IPS DF 4.7 (cell line): ENCODE measurements around the gene PIK3AP1.
A peak's percentile ranks its signal among the peaks of the same experiment; 100 is the strongest.
"Not testable (repeated sequence)": the region's sequence is repeated elsewhere in the genome, so short reads cannot be mapped to it uniquely, and the experiment has no call there.

Source experiments
- DNase-seq: peaks from one replicate; pipeline ENCODE4 v3.0.0-alpha.2; 2013; ENCODE audit warnings: low spot score; ENCODE audit errors: extremely low read depth

PIK3AP1 gene

DNA sequence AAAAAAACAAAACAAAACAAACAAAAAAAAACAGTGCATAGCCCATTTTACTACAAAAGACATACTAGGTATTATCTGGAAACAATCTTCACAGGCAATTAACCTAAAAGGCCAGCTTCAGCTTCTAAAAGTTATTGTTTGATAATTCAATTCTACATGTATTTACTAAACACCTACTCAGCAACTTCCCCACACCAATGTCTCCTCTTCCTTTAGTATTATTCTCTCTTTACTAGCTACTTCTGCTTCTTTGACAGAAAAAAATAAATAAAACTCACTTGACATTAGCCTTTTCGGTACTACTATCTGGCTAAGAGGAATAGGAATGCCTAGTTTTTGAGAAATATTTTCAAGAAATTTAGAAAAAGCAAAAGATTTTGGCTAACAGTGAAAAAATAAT, 136.3 kb downstream of the PIK3AP1 start:
- no peak for DNase-seq

DNA sequence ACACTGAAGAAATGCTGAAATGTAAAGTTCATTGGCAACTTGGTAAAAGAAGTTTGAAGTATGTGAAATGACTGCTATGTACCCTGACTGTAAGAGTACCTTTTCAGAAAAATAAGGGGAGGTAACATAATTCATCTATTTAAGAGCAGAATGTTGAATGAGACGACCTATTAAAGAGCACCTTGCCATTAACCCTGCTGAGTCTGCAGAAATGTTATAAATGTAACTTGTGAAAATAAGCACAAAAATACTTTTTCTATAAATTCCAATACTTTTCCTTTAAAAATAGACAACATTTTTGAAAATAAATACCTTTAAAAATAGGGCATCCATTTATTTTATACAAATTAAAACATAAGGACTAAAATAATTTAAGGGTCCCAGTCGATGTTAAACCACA, 141.2 kb downstream of the PIK3AP1 start:
- DNase-seq = no peak

DNA sequence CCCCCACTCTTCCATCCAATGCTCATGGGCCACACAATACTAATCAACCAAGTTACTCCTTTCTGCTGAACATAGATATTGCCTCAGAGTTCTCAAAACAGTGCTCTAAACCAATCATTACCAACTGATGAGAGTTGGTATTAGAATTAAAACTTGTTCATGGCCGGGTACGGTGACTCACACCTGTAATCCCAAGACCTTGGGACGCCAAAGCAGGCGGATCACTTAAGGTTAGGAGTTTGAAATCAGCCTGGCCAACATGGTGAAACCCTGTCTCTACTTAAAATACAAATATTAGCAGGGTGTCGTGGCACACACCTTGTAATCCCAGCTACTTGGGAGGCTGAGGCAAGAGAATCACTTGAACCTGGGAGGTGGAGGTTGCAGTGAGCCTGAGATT, 141.7 kb downstream of the PIK3AP1 start:
- no peak for DNase-seq

DNA sequence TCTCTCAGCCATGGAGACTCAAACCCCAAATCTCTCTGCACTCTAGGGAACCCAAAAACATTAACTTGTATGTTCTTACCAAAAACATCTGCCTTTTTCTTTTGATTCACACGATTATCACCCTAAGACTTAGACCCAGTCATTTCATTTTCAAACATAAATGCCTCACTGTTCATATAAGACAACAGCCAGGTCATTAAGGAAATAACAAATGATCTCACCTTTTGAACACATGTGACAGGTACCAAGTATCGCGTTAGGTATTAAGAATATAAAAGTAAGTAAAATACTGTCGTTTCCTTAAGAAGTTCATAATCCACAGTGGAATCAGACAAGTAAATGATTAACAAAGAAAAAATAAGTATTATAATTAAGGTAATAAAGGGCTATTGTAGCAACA, 142.3 kb downstream of the PIK3AP1 start:
- no peak for DNase-seq

DNA sequence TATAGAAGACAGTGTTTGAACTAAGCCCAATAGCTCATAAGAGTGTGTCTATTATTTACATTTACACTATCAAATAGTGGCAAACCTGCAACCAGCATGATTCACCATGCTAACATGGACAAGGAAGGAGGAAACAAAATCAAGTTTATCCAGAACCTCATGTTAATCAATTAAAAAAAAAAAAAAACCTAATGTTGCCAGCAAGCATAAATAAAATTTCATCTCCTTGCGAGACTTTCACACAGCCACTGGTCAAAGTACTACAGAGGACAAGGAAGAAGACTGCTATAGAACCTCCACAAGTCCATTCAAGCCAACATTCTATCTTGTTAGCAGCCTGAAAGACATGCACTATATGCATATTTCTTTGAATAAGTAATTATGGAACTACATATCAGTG, 143.2 kb downstream of the PIK3AP1 start:
- no peak for DNase-seq

DNA sequence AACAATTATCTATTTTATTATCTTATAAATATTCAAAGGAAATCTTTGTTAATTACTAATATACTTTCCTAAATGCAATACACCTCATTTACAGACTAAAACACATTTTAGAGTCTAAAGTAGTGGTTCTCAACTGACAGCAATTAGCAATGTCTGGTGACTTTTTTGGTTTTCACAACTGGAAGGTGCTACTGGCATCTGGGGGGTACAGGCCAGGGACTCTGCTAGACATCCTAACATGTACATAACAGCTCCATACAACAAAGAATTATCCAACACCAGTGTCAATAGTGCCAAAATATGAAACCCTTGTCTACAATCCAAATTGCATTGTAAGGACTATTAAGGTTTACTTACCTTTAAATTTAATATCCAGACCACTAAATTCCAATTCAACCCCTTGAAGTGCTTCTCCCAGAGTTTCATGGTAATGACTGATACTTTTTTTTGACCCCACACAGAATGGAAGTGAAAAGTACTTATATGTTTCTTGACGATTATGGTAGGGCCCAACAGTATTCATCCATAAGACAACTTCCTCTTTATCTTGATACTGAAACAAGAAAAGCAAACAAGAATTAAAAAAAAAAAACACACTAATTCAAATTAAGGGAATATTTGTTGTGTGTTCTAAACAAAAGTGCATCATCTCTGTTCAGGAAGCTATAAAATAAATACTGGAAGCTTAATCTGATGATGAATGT, 143.9 kb downstream of the PIK3AP1 start:
- no peak for DNase-seq

DNA sequence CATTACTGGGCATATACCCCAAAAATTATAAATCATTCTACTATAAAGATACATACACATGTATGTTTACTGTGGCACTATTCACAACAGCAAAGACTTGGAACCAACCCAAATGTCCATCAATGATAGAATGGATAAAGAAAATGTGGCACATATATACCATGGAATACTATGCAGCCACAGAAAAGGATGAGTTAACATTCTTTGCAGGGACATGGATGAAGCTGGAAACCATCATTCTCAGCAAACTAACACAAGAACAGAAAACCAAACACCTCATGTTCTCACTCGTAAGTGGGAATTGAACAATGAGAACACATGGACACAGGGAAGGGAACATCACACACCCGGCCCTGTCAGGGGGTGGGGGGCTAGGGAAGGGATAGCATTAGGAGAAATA, 145.8 kb downstream of the PIK3AP1 start:
- DNase-seq = not testable (repeated sequence)

DNA sequence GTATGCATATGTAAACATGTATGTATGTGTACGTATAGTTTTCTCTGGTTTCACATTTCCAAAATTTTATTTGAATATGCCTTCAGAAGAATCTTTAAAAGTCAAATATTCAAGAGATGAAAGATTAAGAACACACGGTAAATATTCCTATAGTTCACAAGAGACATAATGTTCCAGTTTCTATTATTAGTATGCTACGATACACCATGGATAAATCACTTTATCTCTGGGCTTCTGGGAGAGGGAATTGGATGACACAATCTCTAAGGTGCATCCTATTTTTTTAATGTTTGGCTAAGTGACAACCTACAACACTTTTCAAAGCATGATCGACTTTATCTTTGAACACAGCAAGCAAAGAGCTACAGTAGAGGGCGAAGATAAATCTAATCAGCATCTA, 147.3 kb downstream of the PIK3AP1 start:
- no peak for DNase-seq

DNA sequence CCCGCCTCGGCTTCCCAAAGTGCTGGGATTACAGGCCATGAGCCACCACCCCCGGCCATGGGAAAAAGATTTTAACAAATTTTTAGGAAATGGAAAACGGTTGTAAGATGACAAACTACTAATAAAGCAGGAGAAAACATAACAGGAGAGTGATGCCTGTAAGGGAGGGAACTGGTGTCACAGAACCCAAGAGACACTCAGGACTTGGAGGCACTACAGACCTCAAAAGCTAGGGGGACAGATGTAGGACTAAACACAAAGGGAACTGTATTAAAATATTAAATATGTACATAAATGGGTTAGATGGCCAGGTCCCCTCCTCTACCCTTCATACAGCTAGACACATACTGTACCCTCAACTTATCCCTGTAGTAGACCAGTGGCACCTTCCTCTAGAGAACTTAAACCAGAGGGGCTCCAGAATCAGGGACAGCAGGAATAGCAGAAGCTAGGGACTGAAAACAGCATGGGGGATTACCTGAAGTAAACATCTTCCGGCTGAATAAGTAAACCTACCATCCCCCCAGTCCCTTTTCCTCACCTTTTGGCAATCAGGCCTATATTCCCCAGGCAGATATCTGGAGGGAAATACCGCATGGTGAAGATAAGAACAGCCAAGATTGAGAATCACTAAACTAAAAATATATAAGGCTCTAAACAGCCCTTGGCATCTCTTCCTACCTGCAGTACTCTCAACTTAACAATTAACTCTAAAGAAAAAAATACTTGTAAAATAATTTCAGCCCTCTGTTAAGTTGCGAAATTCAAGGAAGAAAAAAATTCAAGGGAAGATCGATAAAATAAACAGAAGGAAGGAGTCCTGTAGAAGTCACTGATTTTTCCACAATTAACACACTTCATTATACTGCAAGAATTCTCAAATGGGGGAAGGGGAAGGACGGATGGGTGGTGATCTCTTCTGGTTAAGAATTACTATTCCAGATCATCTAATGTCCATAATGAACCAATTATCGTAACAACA, 149.0 kb downstream of the PIK3AP1 start:
- DNase-seq = peak; percentile 44

DNA sequence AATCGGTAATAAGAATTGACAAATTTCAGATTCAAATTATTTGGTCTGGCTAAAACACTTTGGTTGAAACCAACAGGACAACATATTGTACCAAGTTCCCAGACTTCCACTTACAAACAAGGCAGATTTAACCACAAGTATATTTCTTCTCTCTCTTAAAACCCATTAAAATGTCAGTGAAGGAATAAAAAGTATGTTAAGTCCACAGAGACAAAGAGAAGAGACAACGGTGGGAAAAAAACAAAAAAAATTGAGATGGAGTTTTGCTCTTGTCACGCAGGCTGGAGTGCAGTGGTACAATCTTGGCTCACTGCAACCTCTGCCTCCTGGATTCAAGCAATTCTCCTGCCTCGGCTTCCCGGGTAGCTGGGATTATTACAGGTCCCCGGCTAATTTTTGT, 149.8 kb downstream of the PIK3AP1 start:
- DNase-seq = no peak

DNA sequence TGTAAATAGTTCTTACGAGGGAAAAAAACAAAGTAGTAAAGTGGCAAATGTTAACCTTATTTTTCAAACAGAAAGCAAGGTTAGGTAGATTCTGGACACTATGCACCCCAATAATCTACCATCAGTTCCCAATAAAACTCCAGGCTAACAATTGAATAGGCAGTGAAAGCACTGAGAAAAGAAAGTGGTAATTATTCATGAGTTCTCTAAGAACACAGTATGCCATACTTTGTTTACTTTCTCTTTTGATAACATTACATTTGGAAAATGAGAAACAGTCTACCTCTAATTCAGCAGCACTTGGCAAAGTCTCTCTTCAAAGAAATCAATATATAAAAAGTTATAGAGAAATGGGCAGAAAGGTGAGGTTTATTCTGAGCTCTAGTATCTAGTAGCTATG, 151.9 kb downstream of the PIK3AP1 start:
- no peak for DNase-seq

DNA sequence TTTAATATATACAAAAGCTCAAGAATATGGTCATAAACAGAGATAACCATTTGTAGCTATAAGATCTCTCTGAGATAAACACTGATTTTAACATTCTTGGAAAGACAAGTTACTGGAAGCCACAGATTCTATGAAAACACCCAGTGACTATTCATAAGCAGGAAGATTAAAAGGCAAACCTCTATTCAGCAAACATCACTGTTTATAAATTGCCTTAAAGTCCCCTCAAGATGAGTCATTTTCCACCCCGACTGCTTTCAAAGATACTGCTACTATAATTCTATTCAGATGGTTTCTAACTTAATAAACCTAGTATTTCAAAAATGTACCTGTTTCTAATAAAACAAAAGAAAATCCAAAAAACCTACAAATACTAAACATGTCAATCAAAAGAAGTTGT, 154.5 kb downstream of the PIK3AP1 start:
- no peak for DNase-seq

DNA sequence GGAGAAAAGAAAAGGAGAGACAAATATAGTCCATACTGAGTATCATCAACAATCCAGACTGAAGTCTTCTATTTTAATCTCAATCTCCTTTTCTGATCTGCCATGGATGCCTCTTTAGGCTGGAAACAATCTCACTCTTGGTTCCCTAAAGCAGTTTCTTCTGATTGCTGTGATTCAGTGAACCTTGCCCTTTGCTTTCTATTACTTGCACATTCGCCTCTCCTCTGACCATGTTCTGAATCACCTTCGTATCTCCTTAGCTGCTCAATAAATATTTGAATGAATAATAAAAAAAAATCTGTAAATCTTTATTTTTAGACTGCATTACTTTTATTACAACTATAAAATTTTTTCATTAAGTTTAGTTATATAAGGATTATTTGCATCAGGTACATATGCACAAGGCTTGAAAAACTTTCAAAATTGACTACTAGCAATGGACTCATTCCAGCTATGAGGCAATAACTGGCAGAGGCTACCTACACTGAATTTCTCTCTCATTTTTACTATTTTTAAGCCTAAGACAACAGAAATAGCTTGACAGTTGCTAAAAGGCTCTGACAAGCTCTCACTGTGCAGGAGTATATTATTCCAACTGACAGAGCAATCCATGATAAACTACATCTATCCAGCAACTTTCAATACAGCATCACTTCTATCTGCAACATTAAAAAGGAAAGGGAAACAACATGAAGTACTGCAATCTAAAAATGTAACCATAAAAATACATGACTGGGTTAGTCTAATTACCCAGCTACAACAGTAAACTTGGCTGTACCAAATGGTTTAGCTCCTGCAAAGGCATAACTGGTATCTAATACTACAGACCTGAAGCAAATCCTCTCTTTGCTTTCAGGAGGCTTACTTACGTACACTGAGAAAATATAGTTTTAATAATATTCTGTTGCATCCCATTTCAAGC, 159.1 kb downstream of the PIK3AP1 start:
- DNase-seq = no peak

DNA sequence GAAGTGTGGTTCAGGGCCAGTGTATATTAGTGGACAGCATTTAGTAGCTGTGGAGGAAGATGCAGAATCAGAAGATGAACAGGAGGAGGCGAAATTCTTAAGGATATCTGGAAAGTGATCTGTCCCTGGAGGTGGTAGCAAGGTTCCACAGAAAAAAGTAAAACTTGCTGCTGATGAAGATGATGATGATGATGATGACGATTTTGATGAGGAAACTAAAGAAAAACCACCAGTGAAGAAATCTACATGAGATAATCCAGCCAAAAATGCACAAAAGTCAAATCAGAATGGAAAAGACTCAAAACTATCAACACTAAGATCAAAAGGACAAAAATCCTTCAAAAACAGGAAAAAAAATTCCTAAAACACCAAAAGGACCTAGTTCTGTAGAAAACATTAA, 159.8 kb downstream of the PIK3AP1 start:
- DNase-seq = no peak

DNA sequence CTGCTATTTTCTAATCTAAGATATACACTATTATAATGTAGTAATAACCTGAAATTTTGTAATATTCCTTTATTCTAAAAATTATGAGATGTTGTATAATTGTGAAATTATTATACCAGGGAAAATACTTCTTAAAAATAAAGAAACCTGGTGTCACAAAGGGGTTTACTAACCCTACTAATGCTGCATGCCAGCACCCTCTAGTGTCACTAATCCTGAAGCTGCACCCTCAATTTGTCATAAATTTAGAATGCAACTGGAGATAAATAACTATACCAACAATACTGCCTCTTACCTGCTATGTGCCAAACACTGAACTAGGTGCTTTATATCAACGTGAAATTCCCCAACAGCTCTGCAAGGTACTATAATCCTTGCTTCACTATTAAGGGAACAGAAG, 164.3 kb downstream of the PIK3AP1 start:
- no peak for DNase-seq

DNA sequence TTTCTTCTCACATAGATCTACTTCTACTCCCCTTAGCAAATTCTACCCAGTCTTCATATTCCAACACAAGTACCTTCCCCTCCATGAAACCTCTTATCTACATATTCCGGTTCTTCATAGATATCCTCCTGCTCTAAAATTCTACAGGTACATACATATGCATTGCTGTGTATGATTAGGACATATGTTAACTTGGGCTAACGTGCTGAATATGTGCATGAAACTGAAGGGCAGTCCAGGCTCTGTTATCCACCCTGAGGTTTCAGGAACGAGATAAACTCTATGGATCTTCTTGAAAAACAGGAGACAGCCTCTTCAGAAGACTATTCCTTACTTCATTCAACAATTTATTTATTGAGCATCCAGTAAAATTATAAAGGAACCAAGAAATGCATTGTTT, 165.0 kb downstream of the PIK3AP1 start:
- no peak for DNase-seq

DNA sequence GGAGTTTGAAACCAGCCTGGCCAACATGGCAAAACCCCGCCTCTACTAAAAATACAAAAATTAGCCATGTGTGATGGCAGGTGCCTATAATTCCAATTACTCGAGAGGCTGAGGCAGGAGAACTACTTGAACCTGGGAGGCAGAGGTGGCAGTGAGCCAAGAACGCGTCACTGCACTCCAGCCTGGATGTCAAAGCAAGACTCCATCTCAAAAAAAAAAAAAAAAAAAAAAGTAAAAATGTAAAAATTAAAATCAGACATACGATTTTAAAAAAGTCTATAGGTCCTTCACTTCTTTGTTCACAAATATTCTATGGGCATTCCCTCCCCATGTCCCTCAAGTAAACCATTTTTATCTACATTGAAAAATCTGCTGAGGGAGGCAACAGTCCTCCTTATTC, 171.7 kb downstream of the PIK3AP1 start:
- DNase-seq = no peak

DNA sequence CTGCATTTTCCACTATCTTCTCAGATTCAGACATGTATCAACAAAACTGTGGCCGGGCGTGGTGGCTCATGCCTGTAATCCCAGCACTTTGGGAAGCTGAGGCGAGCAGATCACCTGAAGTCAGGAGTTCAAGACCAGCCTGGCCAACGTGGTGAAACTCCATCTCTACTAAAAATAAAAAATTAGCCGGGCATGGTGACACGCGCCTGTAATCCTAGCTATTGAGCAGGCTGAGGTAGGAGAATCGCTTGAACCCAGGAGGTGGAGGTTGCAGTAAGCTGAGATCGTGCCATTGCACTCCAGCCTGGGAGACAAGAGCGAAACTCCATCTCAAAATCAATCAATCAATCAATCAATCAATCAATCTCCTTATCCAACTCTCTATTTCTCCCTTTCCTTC, 174.8 kb downstream of the PIK3AP1 start:
- not testable (repeated sequence) for DNase-seq
